ENCODE measurements around the gene TBC1D22A.

GRCh38 chr22:46746192-46746591, 16.3 kb upstream of the TBC1D22A start:
- TF ChIP-seq POLR2A (IDR thresholded peaks at IDR 0.05; ENCODE audit: low read length) (no peak), GATA1 (IDR thresholded peaks at IDR 0.05; ENCODE audit: low read depth, low read length) (no peak)
